ENCODE data around the gene MLLT10.
A peak's percentile ranks its signal among the peaks of the same experiment; 100 is the strongest.

Gene MLLT10

GRCh38 chr10:21673668-21674067 lies 139.6 kb downstream of the MLLT10 start:
- Histone ChIP-seq H3K79me2 (ENCODE audit: insufficient read depth, low read length) (no peaks in the 10 kb centered on the region), H3K27me3 (ENCODE audit: insufficient read depth, low read length) (no peaks in the 10 kb centered on the region), H3F3A (ENCODE audit: insufficient read depth, low read length) (no peaks in the 10 kb centered on the region; the same call in 1 of the 2 replicates), H3K4me3 (ENCODE audit: low read depth, low read length, poor library complexity, severe bottlenecking) (no peak overlapping the region), H3K4me2 (ENCODE audit: low read length) (no peak overlapping the region), H3K9me3 (ENCODE audit: low read length) (no peaks in the 10 kb centered on the region), H3K9ac (ENCODE audit: low read length) (no peak overlapping the region), H3K36me3 (ENCODE audit: insufficient read depth, low read length) (peaks cover 19% of the 10 kb centered on the region), H3K4me1 (ENCODE audit: insufficient read depth, low read length, severe bottlenecking) (peaks cover 5% of the 10 kb centered on the region), H2AFZ (ENCODE audit: low read length) (no peak overlapping the region), H3K27ac (ENCODE audit: low read depth, low read length, poor library complexity, severe bottlenecking) (no peak overlapping the region), H3K9me2 (ENCODE audit: low read depth, low read length) (no peaks in the 10 kb centered on the region), H4K20me1 (ENCODE audit: insufficient read depth, low read length) (no peaks in the 10 kb centered on the region)
- no peak for TF ChIP-seq CTCF (IDR thresholded peaks at IDR 0.05; ENCODE audit: low read length)

- H3K4me1 ChIP-seq (ENCODE audit: insufficient read depth, low read length, severe bottlenecking) = peaks cover 2% of the 10 kb centered on the region
- no peaks in the 10 kb centered on the region for H3K9me2 ChIP-seq (ENCODE audit: low read depth, low read length)
- no peak for TF ChIP-seq EZH2 (IDR thresholded peaks at IDR 0.05; ENCODE audit: borderline replicate concordance, low read length)
- peak; percentile 86 for TF ChIP-seq CTCF (IDR thresholded peaks at IDR 0.05; ENCODE audit: low read length)
- H3K9ac ChIP-seq (ENCODE audit: low read length) = no peak overlapping the region
- H3K4me3 ChIP-seq (ENCODE audit: low read depth, low read length, poor library complexity, severe bottlenecking) = no peak overlapping the region
- peaks cover 23% of the 10 kb centered on the region for H3K36me3 ChIP-seq (ENCODE audit: insufficient read depth, low read length)
- H3K4me2 ChIP-seq (ENCODE audit: low read length) = no peak overlapping the region
- no peak overlapping the region for H2AFZ ChIP-seq (ENCODE audit: low read length)
- no peaks in the 10 kb centered on the region for H3K9me3 ChIP-seq (ENCODE audit: low read length)
- H3F3A ChIP-seq (ENCODE audit: insufficient read depth, low read length) = no peaks in the 10 kb centered on the region; the same call in 1 of the 2 replicates
- no peak overlapping the region for H3K27ac ChIP-seq (ENCODE audit: low read depth, low read length, poor library complexity, severe bottlenecking)
- no peaks in the 10 kb centered on the region for H3K79me2 ChIP-seq (ENCODE audit: insufficient read depth, low read length)
- no peaks in the 10 kb centered on the region for H4K20me1 ChIP-seq (ENCODE audit: insufficient read depth, low read length)
- no peaks in the 10 kb centered on the region for H3K27me3 ChIP-seq (ENCODE audit: insufficient read depth, low read length)
These were observed 141.2 kb downstream of the MLLT10 start for GRCh38 chr10:21675157-21675796.

- Histone ChIP-seq H3K4me3 (ENCODE audit: low read depth, low read length, poor library complexity, severe bottlenecking) (no peak overlapping the region), H4K20me1 (ENCODE audit: insufficient read depth, low read length) (no peaks in the 10 kb centered on the region), H2AFZ (ENCODE audit: low read length) (no peak overlapping the region), H3K27me3 (ENCODE audit: insufficient read depth, low read length) (no peaks in the 10 kb centered on the region), H3K27ac (ENCODE audit: low read depth, low read length, poor library complexity, severe bottlenecking) (no peak overlapping the region), H3K79me2 (ENCODE audit: insufficient read depth, low read length) (no peaks in the 10 kb centered on the region), H3K4me1 (ENCODE audit: insufficient read depth, low read length, severe bottlenecking) (no peaks in the 10 kb centered on the region), H3K36me3 (ENCODE audit: insufficient read depth, low read length) (peaks cover 23% of the 10 kb centered on the region), H3K9me2 (ENCODE audit: low read depth, low read length) (no peaks in the 10 kb centered on the region), H3K9me3 (ENCODE audit: low read length) (no peaks in the 10 kb centered on the region), H3K9ac (ENCODE audit: low read length) (no peak overlapping the region), H3F3A (ENCODE audit: insufficient read depth, low read length) (no peaks in the 10 kb centered on the region), H3K4me2 (ENCODE audit: low read length) (no peak overlapping the region)
- TF ChIP-seq EZH2 (IDR thresholded peaks at IDR 0.05; ENCODE audit: borderline replicate concordance, low read length) (no peak), CTCF (IDR thresholded peaks at IDR 0.05; ENCODE audit: low read length) (no peak)
These were observed 143.5 kb downstream of the MLLT10 start for GRCh38 chr10:21677551-21677950.
